Stimulated activated CD4-positive, alpha-beta T cell treated with anti-CD3 and anti-CD28 coated beads, Interleukin-15, amount 100 ng/mL, for 1 hour (primary cell): ENCODE data around the gene REN.
A peak's percentile ranks its signal among the peaks of the same experiment; 100 is the strongest.

Source experiments
- DNase-seq, 2 donors: peaks; one replicate each; pipeline ENCODE4 v3.0.0-alpha.2; 2020; ENCODE audit warnings: low read depth in 1 of 2, low spot score in 1 of 2

The REN gene

GRCh38 chr1:204166219-204166618 lies at the start of gene REN:
REN (minus strand) TSS chr1:204166337; CDS start chr1:204166293, 44 bp downstream.
- no peak for DNase-seq

DNA sequence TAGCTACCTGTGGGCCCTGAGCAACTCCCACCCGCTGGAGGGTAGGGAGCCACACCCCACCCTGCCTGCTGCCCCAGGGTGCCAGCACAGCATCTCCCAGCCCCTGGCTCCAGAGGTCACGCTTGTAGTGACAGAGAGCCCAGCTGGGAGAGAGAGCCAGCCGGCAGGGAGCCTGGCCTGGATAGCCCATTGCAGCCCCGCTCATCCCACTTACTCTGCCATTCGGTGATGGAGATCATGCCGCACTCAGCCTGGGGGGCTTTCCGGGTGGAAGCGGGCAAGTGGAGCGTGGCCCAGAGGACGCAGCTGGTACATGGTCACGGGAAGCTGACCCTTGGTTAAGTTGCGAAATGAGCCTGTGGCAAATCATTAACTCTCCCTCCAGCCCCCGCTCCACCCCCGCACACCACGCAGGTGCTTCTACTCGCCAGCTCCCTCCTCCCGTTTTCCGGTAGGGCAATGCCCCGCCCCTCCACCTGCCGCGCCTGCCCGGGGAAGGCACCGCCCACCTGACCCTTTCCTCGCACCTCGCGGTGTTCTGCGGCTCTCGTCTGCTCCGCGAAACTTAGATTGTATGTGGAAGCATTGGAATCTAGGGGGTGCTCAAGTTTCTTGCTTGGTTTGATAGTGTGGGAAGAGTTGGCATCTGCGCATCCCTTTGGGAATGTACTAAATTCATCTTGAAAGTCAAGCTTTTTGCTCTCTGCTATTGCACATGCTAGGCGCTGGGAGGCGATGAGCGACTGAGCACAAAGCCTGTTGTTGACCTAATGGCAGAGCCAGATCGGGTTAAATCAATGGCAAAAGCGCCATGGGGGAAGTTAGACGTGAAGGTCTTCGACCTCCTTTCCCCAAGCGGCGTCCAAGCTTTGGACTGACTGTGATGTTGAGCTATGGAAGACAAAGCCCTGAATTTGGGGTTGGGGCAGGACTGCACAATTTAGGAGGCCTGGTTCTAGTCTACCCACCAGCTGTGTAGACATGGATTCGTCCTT lies 47.8 kb upstream of the REN start, which contains the start of gene GOLT1A:
Gene GOLT1A (minus strand): TSS at position 321 of the 995 bp plus-strand sequence. CDS start 82 bp downstream, at position 239.
- DNase-seq: peak in 1 of 2 donors; percentile 20

DNA sequence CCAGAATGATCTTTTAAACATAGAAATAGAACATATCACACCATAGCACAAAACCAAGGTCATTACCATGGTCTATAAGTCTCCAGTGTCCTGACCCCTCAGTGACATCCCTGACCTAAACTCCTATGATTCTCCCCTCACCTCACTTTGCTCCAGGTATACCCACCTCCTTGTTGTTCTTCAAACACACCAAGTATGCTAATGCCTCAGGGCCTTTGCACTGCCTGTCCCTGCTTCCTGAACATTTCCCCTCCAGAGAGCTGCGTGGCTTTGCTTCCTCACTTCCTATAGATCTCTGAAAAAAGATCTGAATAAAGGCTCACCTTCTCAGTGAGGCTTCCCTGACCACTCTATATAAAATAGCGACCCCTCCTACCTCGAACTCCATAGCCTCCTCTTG lies 46.6 kb upstream of the REN start:
- DNase-seq: no peak

- no peak for DNase-seq
These were observed 44.9 kb upstream of the REN start for GRCh38 chr1:204211046-204211445.

- DNase-seq: peak; percentile 37 to 70
These were observed 41.0 kb upstream of the REN start for GRCh38 chr1:204207136-204207616.

- no peak for DNase-seq
These were observed 40.0 kb upstream of the REN start for GRCh38 chr1:204206121-204206520.

- DNase-seq: no peak
These were observed 39.3 kb upstream of the REN start for GRCh38 chr1:204205486-204205885.

- DNase-seq: no peak
These were observed 38.8 kb upstream of the REN start for GRCh38 chr1:204204944-204205343.

DNA sequence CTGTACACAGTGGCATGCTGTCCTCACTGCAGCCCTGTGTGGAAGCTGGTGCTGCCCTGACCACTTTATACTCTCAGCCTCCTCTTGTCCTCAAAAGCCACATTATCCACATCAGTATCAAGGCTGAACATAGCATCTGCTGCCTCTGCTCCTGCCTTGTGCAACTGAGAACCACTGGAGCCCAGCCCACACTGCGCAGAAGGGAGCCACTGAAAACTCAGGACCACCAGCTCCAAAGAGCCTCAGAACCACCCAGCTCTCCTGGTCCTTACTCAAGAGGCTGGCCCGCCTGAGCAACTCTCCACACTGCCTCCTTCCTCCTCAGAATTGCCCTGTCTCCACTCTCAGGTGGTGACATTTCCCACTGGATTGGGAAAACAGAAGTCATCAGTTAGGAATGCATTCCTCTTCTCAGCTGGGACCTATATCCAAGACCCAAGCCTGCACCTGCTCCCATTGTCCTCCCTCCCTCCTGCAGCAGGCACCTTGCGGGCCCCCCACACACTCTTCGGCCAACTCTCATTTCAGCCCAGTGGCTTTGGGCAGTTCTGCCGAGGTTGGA lies 37.1 kb upstream of the REN start:
- DNase-seq: no peak

DNA sequence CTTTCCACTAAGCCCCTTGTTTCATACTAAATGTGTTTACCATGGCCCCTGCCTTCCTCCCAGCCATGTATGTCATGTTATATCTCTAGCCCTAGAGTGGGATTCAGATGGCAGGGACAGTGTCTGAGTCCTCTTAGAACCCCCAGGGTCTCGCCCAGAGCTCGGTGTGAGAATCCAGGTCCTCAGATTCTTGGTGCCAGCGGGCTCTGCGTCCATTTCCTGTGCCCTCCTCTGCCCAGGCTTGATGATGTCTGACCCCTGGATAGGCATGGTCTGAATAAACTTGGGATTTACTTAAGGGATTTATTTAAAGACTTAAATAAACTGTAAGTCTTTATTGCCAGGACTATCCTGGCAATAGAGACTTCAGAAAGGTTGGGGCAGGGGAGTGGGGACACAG lies 36.3 kb upstream of the REN start:
- no peak for DNase-seq

GRCh38 chr1:204201348-204202040 lies 35.4 kb upstream of the REN start:
- DNase-seq: no peak

GRCh38 chr1:204199579-204199978 lies 33.4 kb upstream of the REN start:
- no peak for DNase-seq

- DNase-seq: no peak
These were observed 32.5 kb upstream of the REN start for GRCh38 chr1:204198348-204199340.

DNA sequence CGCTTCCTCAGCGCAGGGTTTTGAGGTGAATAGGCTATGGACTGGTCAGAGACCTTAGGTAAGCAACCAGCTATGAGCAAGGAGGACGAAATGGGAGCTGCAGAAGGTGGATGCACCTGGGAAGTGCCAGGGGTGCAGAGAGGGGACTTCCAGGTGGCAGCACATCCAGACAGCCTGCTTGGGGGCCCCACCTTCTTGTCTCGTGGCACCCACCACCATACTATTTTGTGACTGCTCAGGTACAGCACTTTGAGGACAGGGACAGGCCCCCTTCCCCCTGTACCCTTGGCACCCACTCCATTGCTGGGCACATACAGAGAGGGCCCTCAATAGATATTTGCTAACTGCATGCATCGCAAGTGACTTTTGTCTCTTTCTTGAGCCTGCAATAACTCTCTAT lies 30.9 kb upstream of the REN start:
- DNase-seq: no peak

DNA sequence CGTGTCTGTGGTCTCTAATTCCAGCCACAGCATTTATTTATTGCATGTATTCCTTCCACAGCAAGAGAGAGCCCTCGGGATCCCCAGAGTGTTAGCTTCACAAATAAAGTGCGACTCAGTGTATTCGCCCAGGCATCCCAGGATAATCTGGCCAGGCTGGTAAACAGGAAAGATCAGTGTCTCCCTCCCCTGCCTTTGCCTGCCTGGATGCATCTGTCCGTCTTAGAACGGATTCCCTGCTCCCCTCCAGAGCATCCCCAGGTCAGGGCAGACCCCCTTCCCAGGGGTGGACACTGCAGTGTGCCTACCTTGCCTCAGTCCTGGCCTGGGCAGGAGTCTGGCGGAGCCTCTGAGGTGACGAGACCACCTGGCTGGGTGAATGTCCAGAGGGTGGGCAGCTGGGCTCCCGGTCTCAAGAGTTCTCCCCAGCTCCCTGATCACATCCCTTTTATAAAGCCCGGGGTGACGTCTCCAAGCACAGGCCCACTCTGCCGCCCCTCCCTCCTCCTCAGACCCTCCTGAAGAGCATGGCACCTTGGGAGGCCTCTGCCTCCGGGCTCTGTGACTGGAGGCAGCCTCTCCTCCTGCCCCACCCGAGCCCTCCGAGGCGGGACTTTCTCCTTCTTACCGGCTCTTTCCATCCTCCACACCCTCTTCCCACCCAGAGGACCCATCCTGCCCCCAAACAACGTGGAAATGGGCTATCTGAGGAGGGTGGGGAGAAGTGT lies 30.1 kb upstream of the REN start, which contains the start of gene KISS1:
Gene KISS1 (minus strand): TSS at position 424 of the 728 bp plus-strand sequence. CDS start 3,615 bp downstream, outside the sequence.
- no peak for DNase-seq

DNA sequence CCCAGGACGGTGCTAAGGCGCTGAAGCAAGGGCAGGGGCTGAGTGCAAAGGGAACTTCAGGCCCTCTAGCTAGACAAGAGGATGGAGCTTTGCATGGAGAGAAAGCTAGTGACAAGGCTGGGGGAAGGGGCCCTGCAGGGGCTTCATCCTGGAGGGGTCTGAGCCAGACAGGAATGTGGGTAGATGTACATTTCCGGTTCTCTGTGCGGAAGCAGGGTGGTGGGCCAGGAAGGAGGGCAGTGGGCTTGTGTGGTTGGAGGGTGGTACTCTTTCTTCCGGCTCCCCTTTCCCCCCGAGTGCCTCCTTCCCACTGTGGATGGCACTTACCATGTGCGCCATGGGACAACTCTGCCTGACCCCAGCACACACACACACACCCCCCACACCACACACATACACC lies 28.6 kb upstream of the REN start:
- DNase-seq: no peak

DNA sequence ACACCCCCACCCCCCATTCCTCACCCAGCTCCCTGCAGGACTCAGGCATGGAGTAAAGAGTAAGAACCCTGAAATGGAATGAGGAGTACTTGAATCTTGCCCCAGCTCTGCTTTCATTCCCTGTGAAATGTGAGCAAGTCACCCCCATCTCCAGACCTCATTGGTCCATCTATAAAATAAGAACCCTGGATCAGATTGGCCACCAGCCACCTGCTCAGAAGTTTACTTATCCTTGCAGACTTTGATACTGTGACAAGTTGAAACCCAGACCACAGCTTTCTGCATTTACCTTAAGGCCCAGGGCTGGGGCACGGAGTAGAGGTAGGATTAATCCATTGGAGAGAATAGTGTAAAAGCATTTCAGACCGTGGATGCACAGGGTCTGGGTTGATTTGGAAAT lies 27.9 kb upstream of the REN start:
- no peak for DNase-seq

DNA sequence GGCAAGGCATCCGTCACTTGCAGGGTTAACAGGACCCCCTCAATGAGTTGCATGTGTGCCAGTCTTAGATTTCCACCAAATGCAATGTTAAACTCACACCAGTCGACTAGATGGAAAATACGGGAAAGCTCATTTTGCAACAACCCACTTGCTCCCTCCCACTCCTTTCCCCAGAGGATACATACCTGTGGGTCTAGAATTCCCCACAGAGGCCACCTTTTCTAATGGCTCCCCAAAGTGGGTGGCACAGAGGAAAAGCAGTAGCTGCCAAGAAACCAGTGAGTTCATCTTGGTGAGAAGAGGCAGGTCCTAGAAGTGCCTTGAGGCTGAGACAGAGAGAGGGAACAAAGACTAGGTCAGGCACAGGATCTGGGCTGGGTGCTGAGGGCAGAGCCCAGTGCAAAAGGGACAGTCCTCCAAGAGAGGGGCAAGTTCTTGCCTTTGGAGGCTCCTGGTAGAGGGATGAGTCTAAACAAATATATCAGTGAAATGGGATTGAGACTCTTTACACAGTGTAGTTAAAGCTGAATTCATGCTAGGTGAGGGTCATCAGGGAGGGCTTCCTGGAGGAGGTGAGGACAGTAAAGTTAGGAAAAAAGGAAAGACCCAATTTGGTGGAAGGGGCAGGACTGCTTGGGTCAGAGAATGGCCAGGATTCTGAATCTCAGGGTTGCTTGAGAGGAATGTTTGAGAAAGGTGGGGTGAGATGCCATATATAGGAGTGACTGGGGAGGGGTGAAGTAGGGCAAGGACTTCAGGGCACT lies 26.6 kb upstream of the REN start:
- no peak for DNase-seq

DNA sequence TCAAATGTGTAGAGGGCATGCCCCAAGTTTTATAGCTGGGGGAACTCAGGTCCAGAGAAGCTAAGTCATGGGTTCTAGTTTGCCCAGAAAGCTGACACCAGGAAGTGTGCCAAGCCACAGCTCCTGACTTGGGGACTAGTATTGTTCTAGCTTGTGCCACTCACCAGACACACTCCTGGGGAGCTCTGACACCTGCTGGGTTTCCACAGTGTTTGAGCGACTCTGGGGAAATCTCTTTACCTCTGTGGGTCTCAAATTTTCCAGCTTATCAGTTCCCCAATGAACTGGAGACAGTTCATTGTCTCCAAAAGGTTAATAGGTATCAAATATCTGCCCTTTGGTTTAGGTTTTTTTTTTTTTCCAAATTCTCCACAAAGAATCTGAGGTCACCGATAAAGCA lies 25.9 kb upstream of the REN start:
- DNase-seq: no peak
